Left renal cortex interstitium (tissue), 4 donors: ENCODE results near the gene TSPAN9. TPM values are rescaled to one million over a fixed set of nuclear protein-coding genes. Genes with fewer than 3 reads are reported as not detected.

Experiments used
- DNase-seq, 4 donors: peaks; one replicate each; pipeline ENCODE4 v3.0.0-alpha.2; 2013; ENCODE audit warnings: low read depth in 4 of 4, low spot score in 2 of 4, missing footprints in 1 of 4
- polyA plus RNA-seq, 4 donors: library from polyadenylated mRNA; unstranded; fragments of 120-200 nt; gene quantifications; one replicate each; pipeline ENCODE4 v1.2.1, GENCODE V29; 2013; ENCODE audit not compliant: insufficient read length in 4 of 4

The TSPAN9 gene
- polyA plus RNA-seq, 4 donors, result 81.7 to 105 (median 95.4) TPM

DNA sequence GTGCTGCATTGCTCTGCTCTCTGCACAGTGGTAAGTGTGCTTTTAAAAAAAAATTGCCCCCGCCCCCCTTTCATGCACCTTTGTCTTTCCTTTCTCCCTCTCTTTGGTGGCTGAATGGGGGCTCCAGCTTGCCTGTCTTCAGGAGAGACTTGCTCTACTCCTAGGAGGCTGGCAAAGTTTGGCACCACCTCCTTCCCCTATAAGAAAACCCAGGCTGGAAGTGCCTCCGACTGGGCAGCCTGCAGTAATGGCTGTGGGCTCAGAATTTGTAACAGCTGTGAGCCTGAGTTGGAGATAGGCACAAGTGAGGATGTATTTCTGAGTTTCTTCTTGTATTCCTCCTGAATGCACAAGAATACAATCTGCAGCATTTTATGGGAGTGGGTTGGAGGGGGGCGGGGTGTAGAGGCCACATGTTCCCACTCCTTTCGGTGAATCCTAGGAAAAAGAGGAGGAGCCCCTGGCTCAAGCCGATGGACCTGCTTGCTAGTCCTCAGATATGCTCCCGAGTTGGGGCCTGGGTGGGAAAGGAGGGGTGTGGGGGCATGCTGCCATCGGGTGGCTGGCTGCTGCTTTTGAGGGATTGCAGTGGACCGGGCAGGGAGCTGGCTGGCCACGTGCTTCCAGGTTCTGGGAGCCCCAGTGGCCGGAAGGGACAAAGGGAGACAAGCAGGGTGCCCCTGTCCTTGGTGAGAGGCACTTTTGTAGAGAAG, 124.3 kb downstream of the TSPAN9 start:
- DNase-seq, result no peak

DNA sequence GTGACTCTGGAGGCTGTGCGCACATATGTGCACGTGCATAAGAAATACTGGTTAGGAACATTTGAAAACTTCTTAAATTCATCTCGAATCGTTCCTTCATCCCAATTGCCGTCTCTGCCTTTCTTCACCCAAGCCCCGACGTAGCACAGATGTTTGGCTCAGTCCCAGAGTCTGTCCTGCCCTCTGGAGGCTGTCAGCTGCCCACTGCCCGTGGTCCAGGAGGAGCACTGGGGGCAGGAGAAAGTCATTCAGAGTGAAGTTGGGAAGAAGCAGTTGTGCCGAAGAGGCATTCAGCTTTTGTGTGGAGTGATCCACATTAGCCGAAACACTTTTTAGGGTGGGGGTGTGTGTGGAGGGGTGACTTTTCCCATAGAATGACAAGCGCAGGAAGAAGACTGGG, 124.9 kb downstream of the TSPAN9 start:
- DNase-seq, result no peak

DNA sequence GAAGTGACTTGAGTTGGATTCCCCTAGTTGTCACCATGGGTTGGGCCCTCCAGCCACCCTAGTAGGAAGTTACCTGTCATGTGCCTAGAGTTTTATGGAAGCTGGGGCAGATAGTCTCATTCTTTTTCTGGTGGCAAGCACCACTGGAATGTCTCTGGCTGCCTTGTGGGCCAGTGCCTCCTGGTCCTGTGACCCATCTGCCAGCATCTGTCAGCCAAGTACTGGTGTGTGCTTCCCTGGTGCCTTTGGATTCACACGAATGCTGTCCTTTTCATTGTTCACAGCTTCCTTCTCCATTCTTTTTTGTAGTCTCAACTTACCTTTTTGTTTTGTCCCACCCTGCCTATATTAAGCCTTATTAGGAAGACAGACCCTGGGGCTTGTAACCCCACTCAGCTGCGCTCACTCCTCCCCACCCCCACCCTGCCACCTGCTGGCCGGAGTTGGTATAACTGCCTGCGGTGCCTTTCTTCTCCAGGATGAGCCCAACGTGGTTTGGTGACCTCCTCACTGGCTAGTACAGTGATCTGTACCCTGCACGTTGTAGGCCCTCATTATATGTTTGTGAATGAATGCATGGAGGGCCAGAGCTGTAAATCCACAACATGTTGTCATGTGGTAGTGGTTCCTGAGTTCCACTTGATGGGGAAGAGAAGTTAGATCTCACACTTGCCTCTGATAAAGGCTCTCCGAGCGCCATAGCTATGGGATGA, 125.7 kb downstream of the TSPAN9 start:
- DNase-seq, result no peak

DNA sequence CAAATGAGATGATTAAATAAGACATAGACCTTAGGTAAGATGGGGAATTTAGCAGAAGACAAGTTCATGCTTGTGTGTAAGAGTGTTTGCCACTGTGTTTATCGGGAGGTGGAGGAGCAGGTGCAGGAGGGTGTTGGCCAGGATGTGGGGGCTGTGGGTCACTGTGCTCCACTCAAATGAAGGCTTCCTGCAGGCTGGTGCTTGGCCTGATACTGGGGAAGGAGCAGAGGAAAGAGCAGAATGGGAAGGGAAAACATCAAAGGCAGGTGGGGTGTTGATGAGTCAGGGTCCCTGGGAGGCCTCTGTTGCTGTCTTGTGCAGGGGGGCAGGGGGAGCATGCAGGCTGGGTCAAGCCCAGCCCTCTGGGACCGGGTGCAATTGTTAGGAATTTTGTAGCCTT, 126.5 kb downstream of the TSPAN9 start:
- DNase-seq, result no peak

DNA sequence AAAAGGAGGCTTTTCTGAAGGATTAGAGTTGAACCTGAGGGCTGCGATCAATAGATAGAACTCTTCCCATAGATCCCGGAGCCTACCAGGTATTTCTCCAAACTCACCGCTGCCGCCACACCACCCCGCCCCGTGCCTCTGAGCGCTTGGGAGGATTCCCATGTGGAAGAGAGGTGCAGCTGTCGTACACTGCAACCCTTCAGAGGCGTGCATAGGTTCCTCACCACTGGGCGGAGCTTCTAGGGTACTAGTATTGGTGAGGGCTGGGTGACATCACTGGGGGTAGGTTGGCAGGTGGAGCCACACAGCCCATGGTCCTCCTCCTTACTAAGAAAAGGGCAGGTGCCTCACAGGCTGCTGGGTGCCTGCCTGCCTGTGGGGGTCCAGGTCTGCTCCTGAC, 127.0 kb downstream of the TSPAN9 start:
- DNase-seq, result no peak

DNA sequence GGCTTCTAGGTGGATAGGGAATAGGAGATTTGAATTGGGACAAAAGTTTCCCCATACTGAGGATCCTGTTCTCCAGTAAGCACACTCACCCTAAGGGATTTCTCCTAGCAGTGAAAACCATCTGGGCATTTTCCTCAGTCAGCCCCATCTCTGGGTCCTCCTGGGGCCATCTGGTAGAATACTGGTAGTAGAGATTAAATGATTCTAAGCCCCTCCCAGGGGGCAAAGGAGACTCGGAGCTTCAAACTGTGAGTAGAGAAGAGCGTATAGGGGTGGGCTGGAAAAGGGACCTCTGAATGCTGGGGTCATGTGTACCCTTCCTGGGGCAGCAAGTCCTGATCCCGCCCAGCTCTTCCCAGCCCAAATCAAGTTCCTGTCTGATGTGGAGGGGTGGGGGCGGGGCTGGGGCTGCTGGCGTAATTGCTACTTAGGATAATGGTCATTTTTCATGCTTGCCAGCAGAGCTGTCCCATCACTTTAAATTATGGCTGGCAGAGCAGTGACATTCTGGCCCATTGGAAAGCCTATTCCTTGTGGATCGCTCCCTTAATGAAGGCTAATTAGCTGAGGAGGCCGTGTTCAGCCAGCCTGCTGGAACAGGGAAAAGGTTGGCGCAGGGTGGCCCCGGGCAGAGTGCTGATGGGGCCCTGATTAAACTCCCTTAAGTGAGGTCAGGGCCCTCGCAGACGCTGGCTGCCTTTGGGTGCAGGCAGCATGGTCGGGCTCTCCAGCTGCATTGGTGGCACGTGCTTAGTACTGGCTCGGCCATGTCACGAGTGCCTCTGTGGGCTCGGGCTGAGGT, 127.8 kb downstream of the TSPAN9 start:
- DNase-seq, result no peak

DNA sequence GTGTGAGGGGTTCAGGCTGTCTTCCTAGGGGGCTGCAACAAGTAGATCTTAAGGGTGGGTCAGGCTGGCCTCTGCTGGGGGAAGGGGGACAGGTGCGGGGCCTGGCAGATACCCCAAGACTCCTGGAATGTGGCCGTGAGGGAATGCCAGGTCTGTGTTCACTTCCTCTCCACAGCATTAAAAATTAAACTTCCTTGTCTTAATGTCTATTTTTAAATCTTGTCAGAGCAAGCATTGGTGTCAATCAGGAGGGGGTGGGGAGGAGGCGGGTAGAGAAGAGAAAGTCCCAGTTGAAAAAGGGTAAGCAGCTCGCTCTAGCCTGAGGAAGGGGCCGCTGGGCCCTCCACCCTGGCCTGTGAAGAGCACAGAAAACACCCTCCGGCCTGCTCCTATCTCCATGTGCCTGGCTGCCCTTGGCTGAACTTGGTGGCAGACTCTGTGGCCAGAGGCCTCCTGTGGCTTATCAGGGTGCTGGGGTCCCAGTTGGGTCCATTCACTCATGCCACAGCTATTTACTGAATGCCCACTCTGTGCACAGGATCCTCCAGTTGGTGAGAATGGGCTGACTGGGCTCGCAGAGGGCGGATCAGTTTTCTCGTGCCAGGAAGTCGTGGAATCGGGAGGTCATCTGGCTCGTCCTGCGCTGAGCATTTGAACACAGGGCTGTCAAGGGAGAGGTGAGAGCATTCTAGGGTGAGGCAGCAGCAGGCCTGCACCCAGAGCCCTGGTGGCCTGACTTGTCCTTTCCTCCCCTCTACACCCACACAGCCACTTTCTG, 128.8 kb downstream of the TSPAN9 start:
- DNase-seq, result no peak

DNA sequence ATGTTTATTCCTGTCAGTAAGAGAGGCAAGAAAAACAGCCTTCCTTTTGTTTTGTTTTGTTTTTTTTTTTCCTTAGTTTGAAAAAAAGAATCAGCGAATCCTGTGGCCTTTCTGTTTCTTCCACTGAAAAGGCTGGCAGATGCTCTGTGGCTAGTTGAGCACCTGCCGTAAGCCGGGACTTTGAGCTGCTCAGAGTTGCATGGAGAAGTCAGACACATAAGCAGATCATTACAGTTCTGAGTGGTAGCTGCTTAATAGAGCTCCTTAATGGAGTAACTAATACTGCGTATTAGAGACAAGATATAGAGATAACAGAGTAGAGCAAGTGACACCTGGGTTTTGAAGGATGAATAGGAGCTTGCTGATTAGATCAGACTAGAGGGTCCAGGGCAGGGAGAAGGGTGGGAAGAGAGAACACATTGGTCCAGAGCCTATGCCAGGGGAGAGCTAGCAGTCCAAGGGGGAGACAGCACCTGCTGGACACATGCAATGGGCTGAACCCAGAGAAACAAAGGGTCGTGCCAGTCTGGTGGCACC, 129.4 kb downstream of the TSPAN9 start:
- no peak for DNase-seq

DNA sequence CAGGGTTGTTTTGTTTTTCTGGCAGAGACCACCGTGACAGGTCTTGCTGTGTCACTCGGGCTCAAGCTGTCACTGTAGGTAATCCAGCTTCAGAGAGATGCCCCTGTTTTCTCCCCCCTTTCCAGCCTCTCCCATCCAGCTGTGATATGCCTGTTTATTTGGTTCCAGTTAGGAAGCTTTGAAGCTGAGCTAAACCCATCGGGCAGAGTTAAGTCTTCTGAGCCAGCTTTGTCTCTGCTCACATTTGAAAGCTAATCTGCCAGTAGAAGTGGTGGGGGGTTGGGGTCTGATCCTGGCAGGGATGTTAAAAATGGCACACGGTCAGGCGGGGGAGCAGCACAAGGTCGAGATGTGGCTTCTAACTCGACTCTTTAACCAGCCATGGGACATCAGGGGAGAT, 130.0 kb downstream of the TSPAN9 start:
- no peak for DNase-seq

DNA sequence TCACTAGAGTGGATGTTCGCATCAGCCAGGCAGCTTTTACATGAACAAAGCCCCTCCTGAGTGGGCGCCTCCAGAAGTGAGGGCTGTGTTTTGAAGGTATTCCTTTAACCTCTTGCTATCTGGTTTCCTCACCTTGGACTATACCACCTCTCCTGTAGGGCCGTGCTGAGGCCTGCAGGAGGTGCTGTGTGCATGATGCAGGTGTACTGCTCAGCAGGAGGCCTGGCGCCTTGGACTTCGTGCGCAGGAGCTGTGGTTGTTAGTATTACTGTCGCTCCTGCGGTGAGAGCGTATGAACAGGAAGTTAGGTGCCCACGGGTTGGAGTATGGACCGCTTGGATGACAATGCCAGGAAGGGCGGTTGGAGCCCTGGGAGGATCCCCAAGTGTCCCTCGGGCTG, 130.7 kb downstream of the TSPAN9 start:
- no peak for DNase-seq

DNA sequence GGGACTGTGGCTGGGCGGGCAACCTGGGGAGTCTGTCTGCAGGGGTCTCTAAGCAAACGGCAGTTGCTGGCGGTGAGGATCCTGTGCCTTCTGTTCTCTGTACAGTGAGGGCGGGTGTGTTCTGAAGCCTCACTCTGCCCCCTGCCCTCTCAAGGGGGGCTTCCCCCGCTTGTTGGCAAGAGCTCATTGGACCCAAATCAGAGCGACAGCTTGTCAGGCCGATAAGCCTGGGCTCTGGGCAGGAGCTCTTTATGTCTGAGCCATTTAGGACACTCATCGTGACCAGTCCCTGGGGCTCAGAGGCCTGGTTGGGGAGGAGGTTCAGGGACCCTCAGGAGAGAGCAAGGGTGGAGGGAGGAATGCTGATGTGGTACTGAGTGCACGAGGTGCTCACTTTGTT, 136.0 kb downstream of the TSPAN9 start:
- no peak for DNase-seq

DNA sequence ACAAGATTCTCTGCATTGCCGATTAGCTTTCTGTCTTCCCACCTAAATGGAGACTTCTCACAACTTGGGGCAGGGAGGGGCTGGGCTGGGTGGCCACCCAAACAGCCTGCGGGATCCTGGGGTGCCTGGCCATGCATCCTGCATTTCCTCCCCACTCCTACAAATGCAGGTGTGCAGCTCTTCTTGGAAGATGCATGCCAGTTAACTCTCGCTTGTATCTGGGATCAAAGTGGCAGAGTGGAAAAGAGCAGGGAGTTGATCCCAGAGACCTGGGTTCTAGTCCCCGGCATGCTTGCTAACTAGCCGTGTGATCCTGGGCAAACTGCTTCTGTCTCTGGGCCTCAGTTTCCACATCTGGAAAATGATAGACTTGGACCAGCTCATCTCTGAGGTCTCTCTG, 136.6 kb downstream of the TSPAN9 start:
- no peak for DNase-seq

DNA sequence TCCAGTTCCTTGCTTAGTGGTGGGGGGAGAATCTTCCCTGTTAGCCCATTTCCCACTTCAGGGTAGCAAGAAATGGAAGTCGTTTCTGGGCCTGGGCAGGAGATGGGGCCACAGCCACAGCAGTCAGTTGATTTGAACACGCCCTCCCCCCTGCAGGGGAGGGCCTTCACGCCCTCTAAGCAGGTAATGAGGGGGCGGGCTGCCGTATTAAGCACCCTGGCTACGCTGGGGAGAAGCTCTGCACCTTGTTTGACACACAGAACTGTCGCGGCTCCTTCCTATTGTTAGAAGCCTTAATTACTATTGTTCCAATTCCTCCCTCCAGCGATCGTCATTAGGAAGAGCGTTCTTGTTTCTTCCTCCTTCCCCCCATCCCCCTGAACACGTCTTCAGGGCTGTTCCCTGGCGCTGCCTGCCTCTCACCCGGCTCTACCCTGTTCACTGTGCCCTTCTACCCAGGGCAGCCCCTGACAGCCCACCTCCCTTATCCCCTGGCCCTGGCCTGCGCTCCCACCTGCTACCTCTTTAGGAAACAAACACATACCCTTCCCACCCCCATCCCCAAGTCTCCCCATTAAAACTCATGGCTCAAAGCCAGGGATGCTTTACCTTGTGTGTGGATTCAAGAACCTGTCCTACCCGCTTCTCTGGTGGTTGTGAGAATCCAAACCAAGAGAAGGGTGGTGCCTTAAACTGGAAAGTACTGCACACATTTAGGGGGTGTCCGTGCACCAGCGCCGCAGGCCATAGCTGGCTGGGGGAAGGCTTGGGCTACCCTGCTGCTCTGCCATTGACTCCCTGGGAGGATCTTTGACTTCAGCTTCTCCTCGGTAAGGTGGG, 137.6 kb downstream of the TSPAN9 start:
- DNase-seq, result no peak

DNA sequence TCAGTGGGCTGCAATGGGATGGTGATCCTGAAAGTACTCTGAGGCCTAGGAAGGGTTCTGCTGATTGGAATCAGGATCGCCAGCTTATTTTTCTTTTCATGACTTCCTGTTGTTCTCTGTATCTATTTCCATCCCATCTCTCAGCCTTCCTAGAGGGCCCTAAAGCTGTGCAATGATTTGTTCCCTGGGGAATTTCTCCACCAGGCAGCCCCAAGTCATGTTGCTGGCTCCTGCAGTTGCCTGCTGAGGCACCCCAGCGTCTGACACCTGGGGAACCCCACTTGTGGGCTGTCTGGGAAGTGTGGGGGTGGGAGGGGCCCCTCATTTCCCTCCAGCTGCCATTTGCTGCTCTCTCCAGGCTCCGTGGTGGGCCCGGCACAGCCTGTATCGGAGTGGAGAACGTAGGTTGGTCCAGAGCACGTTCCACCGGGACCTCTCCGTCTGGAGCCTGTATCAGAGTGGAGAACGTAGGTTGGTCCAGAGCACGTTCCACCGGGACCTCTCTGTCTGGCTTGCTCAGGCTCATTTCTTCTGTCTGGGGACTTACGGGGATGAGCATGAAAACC, 138.3 kb downstream of the TSPAN9 start:
- no peak for DNase-seq

DNA sequence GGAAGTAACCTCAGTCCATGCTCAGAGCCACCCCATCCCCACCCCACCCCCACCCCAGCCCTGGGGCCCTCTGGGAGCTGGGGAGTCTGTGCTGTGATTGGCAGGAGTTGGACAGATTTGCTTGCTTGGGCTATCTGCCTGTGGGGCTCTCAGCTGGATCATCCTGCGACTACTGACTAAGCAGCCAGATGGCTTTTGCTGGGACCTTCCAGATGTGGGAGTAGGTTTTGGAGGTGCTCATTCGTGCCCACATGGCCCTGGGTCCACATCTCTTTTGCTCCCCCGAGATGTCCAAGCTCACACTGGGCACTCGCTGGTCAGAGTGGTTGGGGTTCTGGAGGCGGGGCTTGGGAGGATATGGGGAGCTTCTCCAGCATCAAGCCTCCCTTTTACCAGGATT, 138.9 kb downstream of the TSPAN9 start:
- DNase-seq, result no peak

DNA sequence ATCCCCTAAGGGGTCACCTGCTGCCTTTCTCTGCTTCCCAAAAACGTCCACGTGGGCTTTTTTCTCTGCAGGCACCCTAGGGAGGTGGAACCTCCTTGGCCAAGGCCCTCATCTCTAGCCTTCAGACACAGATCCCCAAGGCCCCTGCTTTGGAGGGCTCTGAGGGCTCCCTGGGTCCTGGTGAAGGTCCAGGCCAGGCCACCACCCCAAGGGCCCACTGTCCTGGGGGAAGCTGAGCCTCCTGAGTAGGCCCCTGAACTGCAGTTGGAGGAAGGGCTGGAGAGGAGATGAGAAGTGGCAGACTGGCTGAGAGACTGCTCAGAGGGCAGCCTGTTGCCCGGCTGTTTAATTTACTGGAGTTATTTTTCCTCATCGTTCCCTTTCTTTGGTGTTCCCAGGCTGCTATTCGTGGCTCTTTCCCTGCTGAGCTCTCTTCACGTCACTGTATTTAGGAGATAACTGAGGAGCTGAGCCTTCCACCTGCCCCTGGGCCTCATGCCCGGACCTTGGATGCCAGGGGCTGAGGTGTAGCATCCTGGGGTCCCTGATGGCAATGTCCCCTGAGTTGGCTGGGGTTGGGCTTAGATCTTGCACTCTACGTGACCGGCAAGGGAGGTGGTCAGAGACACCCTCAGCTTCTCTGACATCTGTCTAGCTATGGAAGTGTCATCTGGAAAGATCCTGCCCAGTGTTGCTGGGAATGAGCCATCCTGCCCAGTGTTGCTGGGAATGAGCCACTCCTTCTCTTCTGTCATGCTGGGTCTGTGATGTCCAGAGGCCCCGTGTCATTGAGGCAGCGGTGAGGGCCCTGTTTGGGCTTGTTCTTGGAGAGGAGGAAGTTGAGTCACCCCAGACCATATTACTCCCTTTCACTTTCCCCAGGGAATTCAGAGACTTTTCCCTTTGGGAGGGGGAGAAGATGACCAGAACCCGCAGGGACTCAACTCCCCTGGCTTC, 139.8 kb downstream of the TSPAN9 start:
- DNase-seq, result no peak

DNA sequence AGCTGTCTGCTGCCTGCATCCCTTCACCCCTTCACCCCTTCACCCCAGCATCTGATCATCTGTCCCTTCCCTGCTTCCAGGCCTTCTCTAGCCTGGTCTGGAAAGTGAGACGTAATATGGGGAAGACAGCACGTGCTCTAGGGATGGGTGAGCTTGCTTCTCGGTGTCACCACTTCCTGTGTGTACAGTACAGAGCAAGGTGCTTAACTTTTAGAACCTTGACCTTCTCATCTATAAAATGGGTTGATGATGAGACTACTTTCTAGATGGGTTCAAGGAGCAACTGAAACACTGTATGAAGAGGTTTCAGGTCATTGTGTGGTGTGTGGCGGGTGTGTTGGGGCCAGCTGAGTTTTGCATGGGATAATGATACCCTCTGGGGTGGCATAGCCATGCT, 140.5 kb downstream of the TSPAN9 start:
- no peak for DNase-seq
